HEK293T (cell line): Measurements from ENCODE around the gene GZMB.

Experiments used
- CTCF ChIA-PET: fragments of 350-600 bp; formaldehyde crosslinking; extraction: SDS; loops from one replicate; lab custom pipeline; 2021; ENCODE audit warnings: antibody characterized with exemption, inconsistent platforms; lab: Yijun Ruan, JAX
- POLR2A ChIA-PET: fragments of 350-600 bp; formaldehyde crosslinking; extraction: SDS; loops from one replicate; lab custom pipeline; 2020; ENCODE audit warnings: antibody characterized with exemption, inconsistent platforms; lab: Yijun Ruan, JAX
- DNase-seq: peaks from one replicate; pipeline ENCODE4 v3.0.0; 2012; ENCODE audit warnings: mixed read lengths; ENCODE audit errors: extremely low spot score
- ARNT ChIP-seq: fragments of 450-650 bp; IDR thresholded peaks from 2 replicates; pipeline ENCODE4 v1.6.1; 2017; ENCODE audit warnings: mild to moderate bottlenecking
- BHLHE40 ChIP-seq: fragments of 450-650 bp; IDR thresholded peaks from 2 replicates; pipeline ENCODE4 v1.6.1; 2016; ENCODE audit warnings: mild to moderate bottlenecking, moderate library complexity, borderline replicate concordance
- CTBP1 ChIP-seq: fragments of 450-650 bp; IDR thresholded peaks from 2 replicates; pipeline ENCODE4 v1.6.1; 2016; ENCODE audit warnings: borderline replicate concordance
- ELF4 ChIP-seq: fragments of 450-650 bp; IDR thresholded peaks from 2 replicates; pipeline ENCODE4 v1.6.1; 2017; ENCODE audit warnings: antibody characterized with exemption
- FOXA1 ChIP-seq: fragments of 450-650 bp; IDR thresholded peaks from 2 replicates; pipeline ENCODE4 v1.6.1; 2016; ENCODE audit warnings: mild to moderate bottlenecking
- FOXK2 ChIP-seq: fragments of 450-650 bp; IDR thresholded peaks from 2 replicates; pipeline ENCODE4 v1.6.1; 2016; ENCODE audit warnings: mild to moderate bottlenecking
- FOXM1 ChIP-seq: fragments of 450-650 bp; IDR thresholded peaks from 2 replicates; pipeline ENCODE4 v1.6.1; 2017; ENCODE audit warnings: mild to moderate bottlenecking, borderline replicate concordance
- HDGF ChIP-seq: fragments of 450-650 bp; IDR thresholded peaks from 2 replicates; pipeline ENCODE4 v1.6.1; 2017; ENCODE audit warnings: antibody characterized with exemption, borderline replicate concordance
- L3MBTL2 ChIP-seq: fragments of 450-650 bp; conservative IDR thresholded peaks from 2 replicates; pipeline ENCODE4 v1.6.1; 2016; ENCODE audit warnings: mild to moderate bottlenecking
- LEF1 ChIP-seq: fragments of 450-650 bp; IDR thresholded peaks from 2 replicates; pipeline ENCODE4 v1.6.1; 2017; ENCODE audit warnings: mild to moderate bottlenecking, borderline replicate concordance
- NFRKB ChIP-seq: fragments of 450-650 bp; IDR thresholded peaks from 2 replicates; pipeline ENCODE4 v1.6.1; 2016; ENCODE audit warnings: mild to moderate bottlenecking, moderate library complexity
- PKNOX1 ChIP-seq: fragments of 450-650 bp; IDR thresholded peaks from 2 replicates; pipeline ENCODE4 v1.6.1; 2016
- SP1 ChIP-seq: fragments of 450-650 bp; IDR thresholded peaks from 2 replicates; pipeline ENCODE4 v1.6.1; 2017
- SUZ12 ChIP-seq: fragments of 450-650 bp; IDR thresholded peaks from 2 replicates; pipeline ENCODE4 v1.6.1; 2016; ENCODE audit warnings: mild to moderate bottlenecking
- TARDBP ChIP-seq: fragments of 450-650 bp; IDR thresholded peaks from 2 replicates; pipeline ENCODE4 v1.6.1; 2016
- ZNF384 ChIP-seq: fragments of 450-650 bp; IDR thresholded peaks from 2 replicates; pipeline ENCODE4 v1.6.1; 2016

Gene GZMB

GRCh38 chr14:24674204-24674970 lies 40.4 kb upstream of the GZMB start:
- ChIA-PET POLR2A (no interaction called here), CTCF (interaction anchor here (0.6 to 1.7 kb wide), 3 partner anchors 16 to 738 kb away, joined by 3 to 4 read pairs (median 4); no protein-coding TSS in a partner anchor)
- no peak for TF ChIP-seq FOXM1
- no peak for TF ChIP-seq LEF1
- TF ChIP-seq PKNOX1: no peak
- no peak for TF ChIP-seq FOXK2
- TF ChIP-seq ZNF384: no peak
- no peak for TF ChIP-seq BHLHE40
- no peak for TF ChIP-seq SP1
- no peak for TF ChIP-seq ELF4
- no peak for TF ChIP-seq ARNT
- TF ChIP-seq L3MBTL2: no peak
- no peak for TF ChIP-seq FOXA1
- DNase-seq: no peak

DNA sequence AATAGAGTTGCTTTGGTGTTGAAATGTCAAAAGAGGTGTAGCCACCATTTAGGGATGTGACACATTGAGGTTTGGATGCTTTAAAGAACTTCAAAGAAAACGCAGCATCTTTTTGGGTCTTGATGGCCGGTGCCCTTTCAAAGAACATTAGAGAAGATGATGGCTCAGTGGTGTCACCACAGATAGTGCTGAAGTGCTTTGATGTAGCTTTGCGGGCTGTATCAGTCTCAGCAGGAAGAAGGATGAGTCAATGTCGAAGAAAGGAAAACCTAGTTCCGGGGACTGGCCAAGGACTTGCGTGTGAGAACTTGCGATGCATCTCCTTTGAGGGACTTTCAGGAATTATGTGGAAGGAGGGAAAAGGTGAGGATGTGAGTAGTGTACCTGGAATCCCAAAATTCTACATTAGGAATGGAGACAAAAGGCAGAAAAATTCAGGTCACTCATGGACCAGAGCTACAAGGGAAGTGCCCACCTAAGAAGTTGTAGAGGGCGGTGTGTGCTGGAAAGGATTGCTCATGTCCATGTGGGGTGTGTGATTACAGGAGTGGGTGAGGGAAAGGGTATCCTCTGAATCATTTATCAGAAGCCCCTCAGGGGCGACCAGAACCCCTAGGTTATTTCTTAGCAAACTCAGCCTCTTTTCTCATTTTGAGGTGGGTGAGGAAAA lies 39.7 kb upstream of the GZMB start:
- no peak for DNase-seq
- CTCF ChIA-PET: interaction anchor here (0.6 to 1.7 kb wide), 4 partner anchors 11 to 739 kb away, joined by 3 to 4 read pairs (median 4); no protein-coding TSS in a partner anchor
- TF ChIP-seq SUZ12 (no peak), ELF4 (no peak), ZNF384 (no peak), FOXK2 (no peak), BHLHE40 (no peak), HDGF (no peak), L3MBTL2 (no peak), TARDBP (no peak)
- POLR2A ChIA-PET: no interaction called here

DNA sequence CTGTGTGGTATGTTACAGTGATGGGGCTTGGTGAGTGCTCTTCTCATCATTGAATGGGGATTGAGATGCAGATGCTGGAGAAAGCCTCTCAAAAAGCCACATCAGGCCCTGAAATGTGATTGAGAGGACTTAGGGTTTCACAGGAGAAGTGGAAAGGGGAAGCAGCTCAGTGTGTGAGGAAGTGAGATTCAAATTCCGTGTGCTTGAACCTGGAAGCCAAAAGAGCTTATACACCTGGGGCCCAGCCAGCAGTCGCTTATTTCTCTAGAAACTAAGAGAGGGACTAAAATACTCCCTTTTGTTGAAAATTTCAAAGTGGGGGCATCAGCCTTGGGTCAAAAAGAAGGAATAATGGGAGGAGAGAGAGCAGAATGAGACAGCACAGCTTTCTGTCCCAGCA lies 39.1 kb upstream of the GZMB start:
- CTCF ChIA-PET: interaction anchor here (0.8 kb wide), 1 partner anchor 11 kb away, joined by 3 read pairs; no protein-coding TSS in a partner anchor
- no peak for DNase-seq
- POLR2A ChIA-PET: no interaction called here
- TF ChIP-seq FOXM1 (no peak), L3MBTL2 (no peak), TARDBP (no peak), BHLHE40 (no peak), FOXA1 (no peak), SP1 (no peak), ARNT (no peak), PKNOX1 (no peak), FOXK2 (no peak), HDGF (no peak), LEF1 (no peak), ZNF384 (no peak), SUZ12 (no peak), CTBP1 (no peak), NFRKB (no peak)

- ChIA-PET POLR2A (no interaction called here), CTCF (no interaction called here)
- TF ChIP-seq FOXA1 (no peak), FOXK2 (no peak), FOXM1 (no peak), SUZ12 (no peak), NFRKB (no peak), ZNF384 (no peak), CTBP1 (no peak)
- DNase-seq: no peak
Measured at GRCh38 chr14:24670594-24670993, 36.6 kb upstream of the GZMB start.

GRCh38 chr14:24669651-24670050 lies 35.7 kb upstream of the GZMB start:
- TF ChIP-seq FOXA1 (no peak), CTBP1 (no peak), ZNF384 (no peak), SP1 (no peak)
- no peak for DNase-seq
- ChIA-PET CTCF (no interaction called here), POLR2A (no interaction called here)

- POLR2A ChIA-PET: no interaction called here
- CTCF ChIA-PET: no interaction called here
- DNase-seq: no peak
- no peak for TF ChIP-seq SP1
- TF ChIP-seq HDGF: no peak
- TF ChIP-seq SUZ12: no peak
- TF ChIP-seq ZNF384: no peak
- no peak for TF ChIP-seq FOXM1
- TF ChIP-seq PKNOX1: no peak
- no peak for TF ChIP-seq LEF1
- no peak for TF ChIP-seq FOXA1
- TF ChIP-seq CTBP1: no peak
- TF ChIP-seq FOXK2: no peak
- no peak for TF ChIP-seq NFRKB
- no peak for TF ChIP-seq ELF4
- TF ChIP-seq BHLHE40: no peak
- no peak for TF ChIP-seq ARNT
- no peak for TF ChIP-seq TARDBP
- TF ChIP-seq L3MBTL2: no peak
Measured at GRCh38 chr14:24665440-24665991, 31.5 kb upstream of the GZMB start.
